Lung (tissue), 12 donors: ENCODE results near the gene XYLT2. TPM values are rescaled to one million over a fixed set of nuclear protein-coding genes. Genes with fewer than 3 reads are reported as not detected.
A peak's percentile ranks its signal among the peaks of the same experiment; 100 is the strongest.

Experiments
- ATAC-seq: fragments of 200-7000 bp; cut with Tn5 transposase; one replicate; pipeline ENCODE4 v1.9.1; 2020; ENCODE audit warnings: moderate number of reproducible peaks; ENCODE audit not compliant: insufficient read depth, low FRiP score
- DNase-seq, 3 donors: peaks; one replicate each; pipeline ENCODE4 v3.0.0-alpha.2; 2013 to 2017
- H3K27ac ChIP-seq, 2 donors: one replicate each; pipeline ENCODE4 v1.5.1; 2013; ENCODE audit warnings: mild to moderate bottlenecking in 2 of 2, moderate library complexity in 2 of 2, control low read depth in 1 of 2, inconsistent platforms in 1 of 2, low read depth in 1 of 2, low read length in 1 of 2
- H3K27me3 ChIP-seq, 3 donors: one replicate each; pipeline ENCODE4 v1.5.1; 2013; ENCODE audit warnings: low read length in 2 of 3; ENCODE audit not compliant: control insufficient read depth in 3 of 3, insufficient read depth in 3 of 3
- H3K36me3 ChIP-seq, 4 donors: one replicate each; pipeline ENCODE4 v1.5.1; 2013; ENCODE audit warnings: low read length in 4 of 4, mild to moderate bottlenecking in 1 of 4, moderate library complexity in 1 of 4; ENCODE audit not compliant: control insufficient read depth in 4 of 4, insufficient read depth in 4 of 4
- H3K4me1 ChIP-seq, 5 donors: one replicate each; pipeline ENCODE4 v1.5.1; 2013; ENCODE audit warnings: low read length in 5 of 5, mild to moderate bottlenecking in 2 of 5, moderate library complexity in 1 of 5; ENCODE audit not compliant: control insufficient read depth in 5 of 5, insufficient read depth in 5 of 5
- H3K4me3 ChIP-seq: one replicate; pipeline ENCODE4 v1.5.1; 2013; ENCODE audit warnings: mild to moderate bottlenecking, control low read depth, moderate library complexity
- H3K9ac ChIP-seq, 2 donors: one replicate each; pipeline ENCODE4 v1.5.1; 2013; ENCODE audit warnings: low read length in 2 of 2, control low read depth in 1 of 2; ENCODE audit not compliant: insufficient read depth in 1 of 2
- H3K9me3 ChIP-seq, 4 donors: one replicate each; pipeline ENCODE4 v1.5.1; 2013; ENCODE audit warnings: low read length in 3 of 4, mild to moderate bottlenecking in 1 of 4, moderate library complexity in 1 of 4; ENCODE audit not compliant: control insufficient read depth in 4 of 4, insufficient read depth in 3 of 4
- CTCF ChIP-seq: IDR thresholded peaks from 2 replicates; pipeline ENCODE4 v1.5.1; 2012; ENCODE audit warnings: mild to moderate bottlenecking; ENCODE audit errors: control extremely low read depth, extremely low read depth
- WGBS, 2 donors: extraction: QIAGEN DNeasy Blood & Tissue Kit; methylation state at CpG; one replicate each; pipeline ENCODE4 v1.1.7; 2013; 5-methylcytosine and 5-hydroxymethylcytosine counted together
- polyA plus RNA-seq, 2 donors: library from polyadenylated mRNA; stranded (reverse); fragments of 200-250 nt; gene quantifications; one replicate each; pipeline ENCODE4 v1.2.1, GENCODE V29; 2013
- total RNA-seq, 2 donors: library from RNA; depleted of rRNA in 1 of 2; stranded (reverse); fragments of >200 nt in 1 of 2; gene quantifications; one replicate each; pipeline ENCODE4 v1.2.1, GENCODE V29; 2014 to 2021
- donor health status: control.
- donor health status: control.
- donor health status: Bipolar disorder and iron deficiency.
- donor health status: healthy.
- donor health status: DM: yes; HTN: yes; CAD: no.

The XYLT2 gene
- total and polyA plus RNA-seq, 4 donors = 9.6 to 28.5 (median 16.2) TPM

- DNase-seq (peak in 2 of 3 donors; percentile 32 to 33), ATAC-seq (peak; percentile 15)
- no peak for TF ChIP-seq CTCF
- peaks cover 0 to 21% (median 0%) of the 10 kb centered on the region in 5 donors for H3K4me1 ChIP-seq
- H3K4me3 ChIP-seq = peak overlapping the region; percentile 63
- peak overlapping the region; percentile 41 to 51 for H3K27ac ChIP-seq
- no peaks in the 10 kb centered on the region for H3K27me3 ChIP-seq
- peak overlapping the region; percentile 46 to 67 for H3K9ac ChIP-seq
- no peaks in the 10 kb centered on the region for H3K36me3 ChIP-seq
- no peaks in the 10 kb centered on the region for H3K9me3 ChIP-seq
- 1% methylated on average over 46 to 57 of the region's 57 CpGs for WGBS, 2 donors
These were observed 589 bp downstream of the XYLT2 start for GRCh38 chr17:50346313-50347116.

- no peaks in the 10 kb centered on the region for H3K9me3 ChIP-seq
- peak overlapping the region; percentile 46 to 67 for H3K9ac ChIP-seq
- 34 to 51% methylated on average over 17 of the region's 17 CpGs for WGBS, 2 donors
- peak; percentile 38 to 45 (median 38) for DNase-seq
- peaks cover 0 to 5% (median under 1%) of the 10 kb centered on the region in 4 donors for H3K36me3 ChIP-seq
- peak overlapping the region; percentile 63 for H3K4me3 ChIP-seq
- no peak overlapping the region for H3K27ac ChIP-seq
- H3K27me3 ChIP-seq = no peaks in the 10 kb centered on the region
- H3K4me1 ChIP-seq = peaks cover 0 to 21% (median 0%) of the 10 kb centered on the region in 5 donors
- no peak for ATAC-seq
- no peak for TF ChIP-seq CTCF
These were observed 1.4 kb downstream of the XYLT2 start for GRCh38 chr17:50347117-50347893.

- Histone ChIP-seq H3K9ac (peak overlapping the region in 1 of 2 donors; percentile 24), H3K9me3 (no peaks in the 10 kb centered on the region), H3K4me3 (no peak overlapping the region), H3K4me1 (peaks cover 0 to 21% (median 0%) of the 10 kb centered on the region in 5 donors), H3K27me3 (no peaks in the 10 kb centered on the region), H3K27ac (no peak overlapping the region), H3K36me3 (peaks cover 0 to 5% (median 2%) of the 10 kb centered on the region in 4 donors)
- TF ChIP-seq CTCF = no peak
- ATAC-seq (no peak), DNase-seq (no peak)
- WGBS, 2 donors = 75 to 89% methylated on average over 3 of the region's 3 CpGs
These were observed 2.0 kb downstream of the XYLT2 start for GRCh38 chr17:50347894-50348291.
